Measurements from ENCODE around the gene CHST8.

Gene CHST8

GRCh38 chr19:33720691-33721682, 99.2 kb downstream of the CHST8 start:
- H3K4me1 ChIP-seq (ENCODE audit: control extremely low read depth in 1 of 4, control insufficient read depth in 4 of 4, insufficient read depth in 4 of 4, low read length in 3 of 4): no peaks in the 10 kb centered on the region
- 92% methylated on average over 7 of the region's 9 CpGs for WGBS (ENCODE audit: insufficient coverage)
- ChIA-PET CTCF (no interaction called here), POLR2A (no interaction called here)
- no peaks in the 10 kb centered on the region for H3K36me3 ChIP-seq (ENCODE audit: control insufficient read depth in 4 of 4, insufficient read depth in 4 of 4, low read length in 3 of 4)
- peaks cover 0 to 9% (median 6%) of the 10 kb centered on the region in 5 experiments for H3K27me3 ChIP-seq (replicated peaks in 2 of 5; ENCODE audit: control insufficient read depth in 4 of 5, insufficient read depth in 5 of 5, low read length in 4 of 5)
- no peak for DNase-seq
- no peak overlapping the region for H3K27ac ChIP-seq (ENCODE audit: insufficient read depth in 1 of 2, low read depth in 1 of 2, low read length in 2 of 2, poor library complexity in 1 of 2, severe bottlenecking in 2 of 2)
- no peaks in the 10 kb centered on the region for H3K9me3 ChIP-seq (ENCODE audit: control extremely low read depth in 1 of 5, control insufficient read depth in 4 of 5, insufficient read depth in 2 of 5, low read depth in 1 of 5, low read length in 4 of 5)
- no peak overlapping the region for H3K4me3 ChIP-seq (ENCODE audit: control insufficient read depth in 1 of 7, extremely low read depth in 1 of 7, insufficient read depth in 4 of 7, low read depth in 2 of 7, low read length in 6 of 7)

GRCh38 chr19:33721735-33722297, 100.1 kb downstream of the CHST8 start:
- ChIA-PET POLR2A (no interaction called here), CTCF (no interaction called here)
- peaks cover 0 to 9% (median 6%) of the 10 kb centered on the region in 5 experiments for H3K27me3 ChIP-seq (replicated peaks in 2 of 5; ENCODE audit: control insufficient read depth in 4 of 5, insufficient read depth in 5 of 5, low read length in 4 of 5)
- H3K4me1 ChIP-seq (ENCODE audit: control extremely low read depth in 1 of 4, control insufficient read depth in 4 of 4, insufficient read depth in 4 of 4, low read length in 3 of 4): no peaks in the 10 kb centered on the region
- H3K36me3 ChIP-seq (ENCODE audit: control insufficient read depth in 4 of 4, insufficient read depth in 4 of 4, low read length in 3 of 4): no peaks in the 10 kb centered on the region
- H3K27ac ChIP-seq (ENCODE audit: insufficient read depth in 1 of 2, low read depth in 1 of 2, low read length in 2 of 2, poor library complexity in 1 of 2, severe bottlenecking in 2 of 2): no peak overlapping the region
- no peak for DNase-seq
- no peaks in the 10 kb centered on the region for H3K9me3 ChIP-seq (ENCODE audit: control extremely low read depth in 1 of 5, control insufficient read depth in 4 of 5, insufficient read depth in 2 of 5, low read depth in 1 of 5, low read length in 4 of 5)
- WGBS (ENCODE audit: insufficient coverage): 90% methylated on average over 2 of the region's 2 CpGs
- no peak overlapping the region for H3K4me3 ChIP-seq (ENCODE audit: control insufficient read depth in 1 of 7, extremely low read depth in 1 of 7, insufficient read depth in 4 of 7, low read depth in 2 of 7, low read length in 6 of 7)

DNA sequence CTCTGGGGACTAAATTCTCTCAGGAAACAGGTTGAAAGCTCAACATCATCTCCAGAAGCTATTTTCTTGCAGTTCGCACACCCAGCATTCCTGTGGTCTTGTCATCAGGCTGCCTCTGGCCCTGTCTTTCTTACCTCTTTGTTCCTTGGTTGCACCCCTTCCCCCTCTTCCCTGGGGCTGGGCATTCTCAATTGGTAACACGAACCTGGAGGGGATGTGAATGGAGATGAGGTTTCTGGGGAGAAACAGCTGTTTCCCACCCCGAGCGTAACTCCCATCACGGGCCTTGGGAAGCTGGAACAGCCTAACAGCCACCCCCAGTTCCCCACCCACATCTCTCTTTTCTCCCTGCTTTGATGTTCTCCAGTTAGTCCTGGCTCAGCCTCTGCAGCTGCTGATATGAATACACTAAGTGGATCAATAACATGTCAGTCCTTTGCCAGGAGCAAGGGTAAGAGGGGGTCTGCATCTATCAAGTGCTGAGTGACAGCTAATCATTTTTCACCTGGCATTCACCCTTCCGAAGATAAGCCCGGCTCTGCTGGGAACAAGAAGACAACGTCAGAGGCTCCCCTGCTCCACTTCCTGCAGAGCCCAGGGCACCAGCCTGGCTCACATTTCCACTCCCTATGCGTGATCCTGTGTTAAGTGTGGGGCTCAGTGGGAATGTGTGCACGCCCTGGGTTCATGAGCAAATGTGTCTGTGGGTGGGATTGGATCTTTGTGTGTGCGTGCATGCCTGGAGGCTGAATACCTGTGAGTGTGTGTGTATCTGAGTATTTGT, 100.9 kb downstream of the CHST8 start:
- CTCF ChIA-PET: no interaction called here
- Histone ChIP-seq H3K4me3 (ENCODE audit: control insufficient read depth in 1 of 7, extremely low read depth in 1 of 7, insufficient read depth in 4 of 7, low read depth in 2 of 7, low read length in 6 of 7) (no peak overlapping the region), H3K36me3 (ENCODE audit: control insufficient read depth in 4 of 4, insufficient read depth in 4 of 4, low read length in 3 of 4) (no peaks in the 10 kb centered on the region), H3K27ac (ENCODE audit: insufficient read depth in 1 of 2, low read depth in 1 of 2, low read length in 2 of 2, poor library complexity in 1 of 2, severe bottlenecking in 2 of 2) (no peak overlapping the region), H3K9me3 (ENCODE audit: control extremely low read depth in 1 of 5, control insufficient read depth in 4 of 5, insufficient read depth in 2 of 5, low read depth in 1 of 5, low read length in 4 of 5) (no peaks in the 10 kb centered on the region), H3K27me3 (replicated peaks in 2 of 5; ENCODE audit: control insufficient read depth in 4 of 5, insufficient read depth in 5 of 5, low read length in 4 of 5) (peaks cover 0 to 9% (median 6%) of the 10 kb centered on the region in 5 experiments), H3K4me1 (ENCODE audit: control extremely low read depth in 1 of 4, control insufficient read depth in 4 of 4, insufficient read depth in 4 of 4, low read length in 3 of 4) (no peaks in the 10 kb centered on the region)
- 60% methylated on average over 6 of the region's 11 CpGs for WGBS (ENCODE audit: insufficient coverage)
- POLR2A ChIA-PET: no interaction called here
- no peak for DNase-seq

GRCh38 chr19:33723512-33723911, 101.8 kb downstream of the CHST8 start:
- Histone ChIP-seq H3K9me3 (ENCODE audit: control extremely low read depth in 1 of 5, control insufficient read depth in 4 of 5, insufficient read depth in 2 of 5, low read depth in 1 of 5, low read length in 4 of 5) (no peaks in the 10 kb centered on the region), H3K4me1 (ENCODE audit: control extremely low read depth in 1 of 4, control insufficient read depth in 4 of 4, insufficient read depth in 4 of 4, low read length in 3 of 4) (no peaks in the 10 kb centered on the region), H3K27ac (ENCODE audit: insufficient read depth in 1 of 2, low read depth in 1 of 2, low read length in 2 of 2, poor library complexity in 1 of 2, severe bottlenecking in 2 of 2) (no peak overlapping the region), H3K27me3 (replicated peaks in 2 of 5; ENCODE audit: control insufficient read depth in 4 of 5, insufficient read depth in 5 of 5, low read length in 4 of 5) (peaks cover 0 to 8% (median 6%) of the 10 kb centered on the region in 5 experiments), H3K36me3 (ENCODE audit: control insufficient read depth in 4 of 4, insufficient read depth in 4 of 4, low read length in 3 of 4) (no peaks in the 10 kb centered on the region), H3K4me3 (ENCODE audit: control insufficient read depth in 1 of 7, extremely low read depth in 1 of 7, insufficient read depth in 4 of 7, low read depth in 2 of 7, low read length in 6 of 7) (no peak overlapping the region)
- POLR2A ChIA-PET: no interaction called here
- 73% methylated on average over 1 of the region's 3 CpGs for WGBS (ENCODE audit: insufficient coverage)
- CTCF ChIA-PET: no interaction called here
- no peak for DNase-seq

DNA sequence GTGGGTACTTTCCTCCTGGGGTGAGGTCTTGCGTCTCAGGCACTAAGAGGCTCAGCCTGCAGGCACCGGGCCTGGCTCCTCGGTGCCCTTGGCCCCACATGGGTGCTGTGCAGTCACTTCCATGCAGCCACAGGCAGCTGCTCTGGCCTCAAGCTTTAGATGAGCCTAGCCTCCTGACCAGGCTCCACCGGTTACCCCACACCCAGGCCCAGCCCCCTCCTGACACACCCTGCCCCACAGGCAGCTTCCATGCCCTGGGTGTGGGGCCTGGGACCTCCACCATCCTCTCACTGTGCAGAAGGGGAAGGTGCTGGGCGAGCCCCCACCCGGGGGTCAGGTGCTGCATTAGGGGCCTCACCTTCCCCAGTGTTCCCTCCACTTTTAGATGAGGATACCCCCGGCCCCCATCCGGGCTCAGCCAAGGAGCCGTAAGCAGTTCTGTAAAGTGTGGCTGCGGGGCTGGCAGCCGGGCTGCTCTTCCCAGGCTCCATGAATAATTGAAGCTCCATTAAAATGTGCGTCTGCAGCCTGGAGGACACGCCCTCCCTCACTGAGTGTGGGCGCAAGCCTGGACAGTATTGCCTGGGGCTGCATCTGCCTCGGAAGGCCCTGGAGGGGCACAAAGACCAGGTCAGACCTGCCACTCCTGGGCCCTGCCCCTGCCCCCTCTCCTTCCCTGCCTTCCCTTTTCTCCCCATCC, 102.4 kb downstream of the CHST8 start:
- WGBS (ENCODE audit: insufficient coverage): 89% methylated on average over 15 of the region's 15 CpGs
- Histone ChIP-seq H3K27ac (ENCODE audit: insufficient read depth in 1 of 2, low read depth in 1 of 2, low read length in 2 of 2, poor library complexity in 1 of 2, severe bottlenecking in 2 of 2) (no peak overlapping the region), H3K36me3 (ENCODE audit: control insufficient read depth in 4 of 4, insufficient read depth in 4 of 4, low read length in 3 of 4) (no peaks in the 10 kb centered on the region), H3K4me1 (ENCODE audit: control extremely low read depth in 1 of 4, control insufficient read depth in 4 of 4, insufficient read depth in 4 of 4, low read length in 3 of 4) (no peaks in the 10 kb centered on the region), H3K4me3 (ENCODE audit: control insufficient read depth in 1 of 7, extremely low read depth in 1 of 7, insufficient read depth in 4 of 7, low read depth in 2 of 7, low read length in 6 of 7) (no peak overlapping the region), H3K9me3 (ENCODE audit: control extremely low read depth in 1 of 5, control insufficient read depth in 4 of 5, insufficient read depth in 2 of 5, low read depth in 1 of 5, low read length in 4 of 5) (peaks cover 0 to 4% (median 0%) of the 10 kb centered on the region in 5 experiments), H3K27me3 (replicated peaks in 2 of 5; ENCODE audit: control insufficient read depth in 4 of 5, insufficient read depth in 5 of 5, low read length in 4 of 5) (peaks cover 0 to 8% (median 3%) of the 10 kb centered on the region in 5 experiments)
- POLR2A ChIA-PET: no interaction called here
- DNase-seq: no peak
- CTCF ChIA-PET: no interaction called here

GRCh38 chr19:33724721-33725060, 102.9 kb downstream of the CHST8 start:
- Histone ChIP-seq H3K36me3 (ENCODE audit: control insufficient read depth in 4 of 4, insufficient read depth in 4 of 4, low read length in 3 of 4) (no peaks in the 10 kb centered on the region), H3K27ac (ENCODE audit: insufficient read depth in 1 of 2, low read depth in 1 of 2, low read length in 2 of 2, poor library complexity in 1 of 2, severe bottlenecking in 2 of 2) (no peak overlapping the region), H3K4me1 (ENCODE audit: control extremely low read depth in 1 of 4, control insufficient read depth in 4 of 4, insufficient read depth in 4 of 4, low read length in 3 of 4) (no peaks in the 10 kb centered on the region), H3K4me3 (ENCODE audit: control insufficient read depth in 1 of 7, extremely low read depth in 1 of 7, insufficient read depth in 4 of 7, low read depth in 2 of 7, low read length in 6 of 7) (no peak overlapping the region), H3K9me3 (ENCODE audit: control extremely low read depth in 1 of 5, control insufficient read depth in 4 of 5, insufficient read depth in 2 of 5, low read depth in 1 of 5, low read length in 4 of 5) (peaks cover 0 to 6% (median 0%) of the 10 kb centered on the region in 5 experiments), H3K27me3 (replicated peaks in 2 of 5; ENCODE audit: control insufficient read depth in 4 of 5, insufficient read depth in 5 of 5, low read length in 4 of 5) (peaks cover 0 to 8% (median 3%) of the 10 kb centered on the region in 5 experiments)
- 86% methylated on average over 6 of the region's 7 CpGs for WGBS (ENCODE audit: insufficient coverage)
- no peak for DNase-seq
- ChIA-PET POLR2A (no interaction called here), CTCF (no interaction called here)
